CD8-positive, alpha-beta memory T cell (primary cell): ENCODE results near the gene PRDM2. TPM values are rescaled to one million over a fixed set of nuclear protein-coding genes. Genes with fewer than 3 reads are reported as not detected.

Experiments used
- CTCF ChIA-PET: fragments of 350-600 bp; sonication (Branson Sonifier 250); formaldehyde crosslinking; loops from one replicate; lab custom pipeline; 2021; ENCODE audit warnings: antibody characterized with exemption; lab: Charles Lee
- POLR2A ChIA-PET: fragments of 350-600 bp; sonication (Branson Sonifier 250); formaldehyde crosslinking; loops from one replicate; lab custom pipeline; 2021; ENCODE audit warnings: antibody characterized with exemption; lab: Charles Lee
- DNase-seq, 5 donors: peaks; one replicate each; pipeline versions ENCODE4 v3.0.0 to v3.0.0-alpha.2; 2020 to 2022; ENCODE audit warnings: mixed read lengths in 1 of 5
- H3K27ac ChIP-seq: one replicate; pipeline ENCODE4 v1.7.0; 2013; ENCODE audit warnings: low read depth, mild to moderate bottlenecking, low read length, moderate library complexity
- H3K27me3 ChIP-seq: 2 replicates; pipeline ENCODE4 v1.7.0; 2013; ENCODE audit warnings: low read length, mild to moderate bottlenecking; ENCODE audit not compliant: insufficient read depth, poor library complexity, severe bottlenecking
- H3K36me3 ChIP-seq: 2 replicates; pipeline ENCODE4 v1.7.0; 2013; ENCODE audit warnings: mild to moderate bottlenecking, low read length, moderate library complexity; ENCODE audit not compliant: insufficient read depth
- H3K4me1 ChIP-seq: 2 replicates; pipeline ENCODE4 v1.7.0; 2013; ENCODE audit warnings: mild to moderate bottlenecking, low read length, moderate library complexity; ENCODE audit not compliant: insufficient read depth
- H3K4me3 ChIP-seq: 2 replicates; pipeline ENCODE4 v1.7.0; 2013; ENCODE audit warnings: mild to moderate bottlenecking, low read length
- H3K9me3 ChIP-seq: 2 replicates; pipeline ENCODE4 v1.7.0; 2013; ENCODE audit warnings: mild to moderate bottlenecking, low read length
- H3K27ac Mint-ChIP-seq, 8 donors: one replicate each; pipeline ENCODE4 v1.8.0; 2020 to 2021; ENCODE audit warnings: mixed read lengths in 8 of 8, mild to moderate bottlenecking in 6 of 8, inconsistent platforms in 3 of 8, moderate library complexity in 3 of 8
- H3K27me3 Mint-ChIP-seq, 2 donors: one replicate each; pipeline ENCODE4 v1.8.0; 2020 to 2021; ENCODE audit warnings: mixed read lengths in 2 of 2, mild to moderate bottlenecking in 1 of 2, moderate library complexity in 1 of 2
- H3K36me3 Mint-ChIP-seq, 3 donors: one replicate each; pipeline ENCODE4 v1.8.0; 2020 to 2021; ENCODE audit warnings: mixed read lengths in 3 of 3, inconsistent platforms in 1 of 3, mild to moderate bottlenecking in 1 of 3
- H3K4me1 Mint-ChIP-seq, 3 donors: one replicate each; pipeline ENCODE4 v1.8.0; 2020 to 2021; ENCODE audit warnings: mixed read lengths in 3 of 3, inconsistent platforms in 1 of 3, mild to moderate bottlenecking in 1 of 3
- H3K4me3 Mint-ChIP-seq, 7 donors: one replicate each; pipeline ENCODE4 v1.8.0; 2020 to 2021; ENCODE audit warnings: mixed read lengths in 7 of 7, mild to moderate bottlenecking in 6 of 7, moderate library complexity in 4 of 7, inconsistent platforms in 2 of 7
- H3K9me3 Mint-ChIP-seq, 5 donors: one replicate each; pipeline ENCODE4 v1.8.0; 2020 to 2022; ENCODE audit warnings: mixed read lengths in 5 of 5, mild to moderate bottlenecking in 3 of 5, moderate library complexity in 2 of 5, inconsistent platforms in 1 of 5
- polyA plus RNA-seq: library from polyadenylated mRNA; unstranded; fragments of 300-500 nt; fragmentation: Illumina TruSeq; gene quantifications from one replicate; pipeline ENCODE4 v1.2.3, GENCODE V29; 2021
- total RNA-seq, 2 experiments: library from RNA; stranded (reverse); gene quantifications; one replicate each; pipeline ENCODE4 v1.2.3, GENCODE V29; 2021

Gene PRDM2
- total and polyA plus RNA-seq, 3 experiments from 2014 or later: 24.4 to 70.1 (median 67.9) TPM

GRCh38 chr1:13774121-13774520 is 74.1 kb downstream of the PRDM2 start:
- ChIA-PET POLR2A (no interaction called here), CTCF (no interaction called here)
- H3K36me3 ChIP-seq: peaks cover 56% of the 10 kb centered on the region

GRCh38 chr1:13775459-13775858 is 75.5 kb downstream of the PRDM2 start:
- no peaks in the 10 kb centered on the region for H3K27me3 Mint-ChIP-seq
- CTCF ChIA-PET: no interaction called here
- no peaks in the 10 kb centered on the region for H3K27me3 ChIP-seq
- no peak overlapping the region for H3K27ac ChIP-seq
- POLR2A ChIA-PET: no interaction called here
- H3K4me1 Mint-ChIP-seq: peaks cover 29 to 36% (median 32%) of the 10 kb centered on the region in 3 donors
- H3K27ac Mint-ChIP-seq: no peak overlapping the region
- H3K36me3 Mint-ChIP-seq: peaks cover 0 to 63% (median 14%) of the 10 kb centered on the region in 3 donors
- DNase-seq: no peak
- no peak overlapping the region for H3K4me3 ChIP-seq
- no peaks in the 10 kb centered on the region for H3K4me1 ChIP-seq
- no peaks in the 10 kb centered on the region for H3K9me3 Mint-ChIP-seq
- peaks cover 63% of the 10 kb centered on the region for H3K36me3 ChIP-seq
- H3K9me3 ChIP-seq: no peaks in the 10 kb centered on the region
- no peak overlapping the region for H3K4me3 Mint-ChIP-seq

More at GRCh38 chr1:13774121-13774520, 74.1 kb downstream of the PRDM2 start:
- Histone ChIP-seq H3K9me3 (no peaks in the 10 kb centered on the region), H3K27ac (no peak overlapping the region), H3K4me1 (peaks cover 6% of the 10 kb centered on the region), H3K27me3 (no peaks in the 10 kb centered on the region), H3K4me3 (no peak overlapping the region)
- no peak for DNase-seq
- Mint-ChIP-seq H3K9me3 (no peaks in the 10 kb centered on the region), H3K4me3 (no peak overlapping the region), H3K27ac (peak overlapping the region in 2 of 8 donors; percentile 6 to 70), H3K36me3 (peaks cover 0 to 61% (median 11%) of the 10 kb centered on the region in 3 donors), H3K4me1 (peaks cover 34 to 40% (median 36%) of the 10 kb centered on the region in 3 donors), H3K27me3 (no peaks in the 10 kb centered on the region)

- H3K9me3 ChIP-seq: no peaks in the 10 kb centered on the region
- H3K27ac ChIP-seq: no peak overlapping the region
- Mint-ChIP-seq H3K27ac (no peak overlapping the region), H3K36me3 (peaks cover 0 to 63% (median 18%) of the 10 kb centered on the region in 3 donors), H3K4me1 (peaks cover 26 to 36% (median 30%) of the 10 kb centered on the region in 3 donors), H3K4me3 (no peak overlapping the region), H3K27me3 (no peaks in the 10 kb centered on the region), H3K9me3 (no peaks in the 10 kb centered on the region)
- ChIA-PET POLR2A (interaction anchor here (0.6 kb wide), 1 partner anchor 9 kb away, joined by 5 read pairs; no protein-coding TSS in a partner anchor), CTCF (no interaction called here)
- no peak for DNase-seq
- no peaks in the 10 kb centered on the region for H3K27me3 ChIP-seq
- peaks cover 68% of the 10 kb centered on the region for H3K36me3 ChIP-seq
- H3K4me3 ChIP-seq: no peak overlapping the region
- H3K4me1 ChIP-seq: no peaks in the 10 kb centered on the region
These were observed 75.9 kb downstream of the PRDM2 start for GRCh38 chr1:13775916-13776315.

- Mint-ChIP-seq H3K27me3 (no peaks in the 10 kb centered on the region), H3K9me3 (no peaks in the 10 kb centered on the region), H3K4me3 (no peak overlapping the region), H3K36me3 (peaks cover 4 to 70% (median 34%) of the 10 kb centered on the region in 3 donors), H3K4me1 (peaks cover 25 to 44% (median 38%) of the 10 kb centered on the region in 3 donors), H3K27ac (peak overlapping the region in 2 of 8 donors; percentile 32 to 61)
- DNase-seq: no peak
- Histone ChIP-seq H3K4me1 (no peaks in the 10 kb centered on the region), H3K9me3 (no peaks in the 10 kb centered on the region), H3K27ac (no peak overlapping the region), H3K36me3 (peaks cover 76% of the 10 kb centered on the region), H3K4me3 (no peak overlapping the region), H3K27me3 (no peaks in the 10 kb centered on the region)
- CTCF ChIA-PET: no interaction called here
- POLR2A ChIA-PET: no interaction called here
These were observed 78.4 kb downstream of the PRDM2 start for GRCh38 chr1:13778431-13778830.

- no peaks in the 10 kb centered on the region for H3K27me3 ChIP-seq
- Mint-ChIP-seq H3K27me3 (no peaks in the 10 kb centered on the region), H3K36me3 (peaks cover 4 to 75% (median 33%) of the 10 kb centered on the region in 3 donors), H3K27ac (peak overlapping the region in 4 of 8 donors; percentile 3 to 40 (median 12)), H3K9me3 (no peaks in the 10 kb centered on the region), H3K4me1 (peaks cover 37 to 55% (median 53%) of the 10 kb centered on the region in 3 donors), H3K4me3 (no peak overlapping the region)
- H3K4me3 ChIP-seq: no peak overlapping the region
- POLR2A ChIA-PET: no interaction called here
- DNase-seq: no peak
- H3K4me1 ChIP-seq: no peaks in the 10 kb centered on the region
- H3K27ac ChIP-seq: no peak overlapping the region
- no peaks in the 10 kb centered on the region for H3K9me3 ChIP-seq
- CTCF ChIA-PET: no interaction called here
- peaks cover 72% of the 10 kb centered on the region for H3K36me3 ChIP-seq
These were observed 79.9 kb downstream of the PRDM2 start for GRCh38 chr1:13779930-13780329.

- peaks cover 4 to 81% (median 33%) of the 10 kb centered on the region in 3 donors for H3K36me3 Mint-ChIP-seq
- POLR2A ChIA-PET: interaction anchor here (0.7 kb wide), 1 partner anchor 18 kb away, joined by 3 read pairs; no protein-coding TSS in a partner anchor
These were observed 80.8 kb downstream of the PRDM2 start for GRCh38 chr1:13780780-13781179.

GRCh38 chr1:13781228-13781627 is 81.2 kb downstream of the PRDM2 start:
- ChIA-PET POLR2A (interaction anchor here (0.7 kb wide), 1 partner anchor 17 kb away, joined by 3 read pairs; no protein-coding TSS in a partner anchor), CTCF (no interaction called here)
- Histone ChIP-seq H3K27ac (no peak overlapping the region), H3K4me3 (no peak overlapping the region), H3K36me3 (peaks cover 68% of the 10 kb centered on the region), H3K9me3 (no peaks in the 10 kb centered on the region), H3K4me1 (no peaks in the 10 kb centered on the region), H3K27me3 (no peaks in the 10 kb centered on the region)
- Mint-ChIP-seq H3K4me1 (peaks cover 39 to 61% (median 61%) of the 10 kb centered on the region in 3 donors), H3K36me3 (peaks cover 4 to 85% (median 34%) of the 10 kb centered on the region in 3 donors), H3K9me3 (no peaks in the 10 kb centered on the region), H3K4me3 (no peak overlapping the region), H3K27ac (peak overlapping the region in 3 of 8 donors; percentile 3 to 67 (median 51)), H3K27me3 (no peaks in the 10 kb centered on the region)
- no peak for DNase-seq

More at GRCh38 chr1:13780780-13781179, 80.8 kb downstream of the PRDM2 start:
- Histone ChIP-seq H3K4me3 (no peak overlapping the region), H3K4me1 (no peaks in the 10 kb centered on the region), H3K36me3 (peaks cover 72% of the 10 kb centered on the region), H3K27me3 (no peaks in the 10 kb centered on the region), H3K27ac (no peak overlapping the region), H3K9me3 (no peaks in the 10 kb centered on the region)
- peaks cover 37 to 58% (median 58%) of the 10 kb centered on the region in 3 donors for H3K4me1 Mint-ChIP-seq
- DNase-seq: no peak
- H3K4me3 Mint-ChIP-seq: no peak overlapping the region
- CTCF ChIA-PET: no interaction called here
- H3K9me3 Mint-ChIP-seq: no peaks in the 10 kb centered on the region
- H3K27ac Mint-ChIP-seq: peak overlapping the region in 3 of 8 donors; percentile 47 to 67 (median 51)
- no peaks in the 10 kb centered on the region for H3K27me3 Mint-ChIP-seq

GRCh38 chr1:13781907-13782633 is 82.1 kb downstream of the PRDM2 start:
- Histone ChIP-seq H3K4me1 (no peaks in the 10 kb centered on the region), H3K9me3 (no peaks in the 10 kb centered on the region), H3K27ac (no peak overlapping the region), H3K27me3 (no peaks in the 10 kb centered on the region), H3K36me3 (peaks cover 59% of the 10 kb centered on the region), H3K4me3 (no peak overlapping the region)
- no peaks in the 10 kb centered on the region for H3K9me3 Mint-ChIP-seq
- H3K27ac Mint-ChIP-seq: peak overlapping the region in 2 of 8 donors; percentile 12 to 67
- no peak for DNase-seq
- no peaks in the 10 kb centered on the region for H3K27me3 Mint-ChIP-seq
- H3K4me1 Mint-ChIP-seq: peaks cover 44 to 69% (median 67%) of the 10 kb centered on the region in 3 donors
- ChIA-PET CTCF (no interaction called here), POLR2A (no interaction called here)
- H3K36me3 Mint-ChIP-seq: peaks cover 4 to 93% (median 36%) of the 10 kb centered on the region in 3 donors
- H3K4me3 Mint-ChIP-seq: peak overlapping the region in 1 of 7 donors; percentile 15
